ENCODE measurements around the gene LSM14B.

GRCh38 chr20:62170536-62170935 lies 48.3 kb downstream of the LSM14B start:
- TF ChIP-seq CTCF (conservative IDR thresholded peaks at IDR 0.05) (no peak), EZH2 (IDR thresholded peaks at IDR 0.05; ENCODE audit: low read depth) (no peak)
